ENCODE results near the gene SGK2.

The SGK2 gene

GRCh38 chr20:43564455-43564854 is 5.6 kb downstream of the SGK2 start:
- no peak overlapping the region for H3K4me3 ChIP-seq
- no peak for DNase-seq (ENCODE audit: low read depth, low spot score)
- no peak for TF ChIP-seq EZH2 (IDR thresholded peaks at IDR 0.05)
- no peak for TF ChIP-seq FOXP2 (optimal IDR thresholded peaks at IDR 0.05; ENCODE audit: control extremely low read depth, extremely low read length, insufficient read depth)
- no peak for TF ChIP-seq POLR2AphosphoS5 (IDR thresholded peaks at IDR 0.05; ENCODE audit: borderline replicate concordance, low read depth, low read length)
- H3K9ac ChIP-seq (ENCODE audit: insufficient read length): no peak overlapping the region
- no peaks in the 10 kb centered on the region for H3K9me3 ChIP-seq (ENCODE audit: low read depth, low read length)
- no peaks in the 10 kb centered on the region for H3K36me3 ChIP-seq (ENCODE audit: insufficient read depth, low read length)
- no peak overlapping the region for H3K27ac ChIP-seq

GRCh38 chr20:43564993-43565757 is 6.3 kb downstream of the SGK2 start:
- Histone ChIP-seq H3K9me3 (ENCODE audit: low read depth, low read length) (no peaks in the 10 kb centered on the region), H3K4me3 (no peak overlapping the region), H3K9ac (ENCODE audit: insufficient read length) (no peak overlapping the region), H3K27ac (no peak overlapping the region), H3K36me3 (ENCODE audit: insufficient read depth, low read length) (no peaks in the 10 kb centered on the region)
- no peak for TF ChIP-seq FOXP2 (optimal IDR thresholded peaks at IDR 0.05; ENCODE audit: control extremely low read depth, extremely low read length, insufficient read depth)
- no peak for TF ChIP-seq EZH2 (IDR thresholded peaks at IDR 0.05)
- no peak for TF ChIP-seq POLR2AphosphoS5 (IDR thresholded peaks at IDR 0.05; ENCODE audit: borderline replicate concordance, low read depth, low read length)
- DNase-seq (ENCODE audit: low read depth, low spot score): no peak

GRCh38 chr20:43565758-43566104 is 6.9 kb downstream of the SGK2 start:
- Histone ChIP-seq H3K9ac (ENCODE audit: insufficient read length) (no peak overlapping the region), H3K4me3 (no peak overlapping the region), H3K36me3 (ENCODE audit: insufficient read depth, low read length) (no peaks in the 10 kb centered on the region), H3K9me3 (ENCODE audit: low read depth, low read length) (no peaks in the 10 kb centered on the region), H3K27ac (no peak overlapping the region)
- DNase-seq (ENCODE audit: low read depth, low spot score): no peak
- TF ChIP-seq FOXP2 (optimal IDR thresholded peaks at IDR 0.05; ENCODE audit: control extremely low read depth, extremely low read length, insufficient read depth) (no peak), POLR2AphosphoS5 (IDR thresholded peaks at IDR 0.05; ENCODE audit: borderline replicate concordance, low read depth, low read length) (no peak), EZH2 (IDR thresholded peaks at IDR 0.05) (no peak)

DNA sequence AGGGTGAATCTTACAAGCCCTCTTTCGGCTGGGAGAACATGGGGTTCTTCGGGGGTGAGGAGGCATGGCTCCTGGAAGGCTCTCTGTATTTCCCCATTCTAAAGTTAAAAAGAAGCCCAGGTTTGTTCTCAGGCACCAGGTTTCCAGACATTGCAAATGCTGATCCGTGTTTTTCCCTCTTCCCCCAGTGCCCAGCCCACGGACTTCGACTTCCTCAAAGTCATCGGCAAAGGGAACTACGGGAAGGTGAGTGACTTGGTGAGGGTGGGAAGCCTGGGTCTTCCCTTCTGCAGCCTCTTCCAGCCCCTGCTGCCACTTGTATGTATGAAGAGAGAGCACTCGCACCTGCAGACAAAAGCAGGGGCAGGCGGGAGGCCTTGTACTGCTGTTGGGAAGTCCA is 8.7 kb downstream of the SGK2 start:
- TF ChIP-seq FOXP2 (optimal IDR thresholded peaks at IDR 0.05; ENCODE audit: control extremely low read depth, extremely low read length, insufficient read depth) (no peak), POLR2AphosphoS5 (IDR thresholded peaks at IDR 0.05; ENCODE audit: borderline replicate concordance, low read depth, low read length) (no peak), EZH2 (IDR thresholded peaks at IDR 0.05) (no peak)
- Histone ChIP-seq H3K9me3 (ENCODE audit: low read depth, low read length) (no peaks in the 10 kb centered on the region), H3K36me3 (ENCODE audit: insufficient read depth, low read length) (no peaks in the 10 kb centered on the region), H3K27ac (no peak overlapping the region), H3K4me3 (no peak overlapping the region), H3K9ac (ENCODE audit: insufficient read length) (no peak overlapping the region)
- no peak for DNase-seq (ENCODE audit: low read depth, low spot score)

GRCh38 chr20:43568706-43569105 is 9.9 kb downstream of the SGK2 start:
- no peak overlapping the region for H3K27ac ChIP-seq
- no peak overlapping the region for H3K9ac ChIP-seq (ENCODE audit: insufficient read length)
- no peak for TF ChIP-seq EZH2 (IDR thresholded peaks at IDR 0.05)
- no peak for TF ChIP-seq FOXP2 (optimal IDR thresholded peaks at IDR 0.05; ENCODE audit: control extremely low read depth, extremely low read length, insufficient read depth)
- no peak for TF ChIP-seq POLR2AphosphoS5 (IDR thresholded peaks at IDR 0.05; ENCODE audit: borderline replicate concordance, low read depth, low read length)
- DNase-seq (ENCODE audit: low read depth, low spot score): no peak
- H3K36me3 ChIP-seq (ENCODE audit: insufficient read depth, low read length): no peaks in the 10 kb centered on the region
- H3K4me3 ChIP-seq: no peak overlapping the region
- no peaks in the 10 kb centered on the region for H3K9me3 ChIP-seq (ENCODE audit: low read depth, low read length)

DNA sequence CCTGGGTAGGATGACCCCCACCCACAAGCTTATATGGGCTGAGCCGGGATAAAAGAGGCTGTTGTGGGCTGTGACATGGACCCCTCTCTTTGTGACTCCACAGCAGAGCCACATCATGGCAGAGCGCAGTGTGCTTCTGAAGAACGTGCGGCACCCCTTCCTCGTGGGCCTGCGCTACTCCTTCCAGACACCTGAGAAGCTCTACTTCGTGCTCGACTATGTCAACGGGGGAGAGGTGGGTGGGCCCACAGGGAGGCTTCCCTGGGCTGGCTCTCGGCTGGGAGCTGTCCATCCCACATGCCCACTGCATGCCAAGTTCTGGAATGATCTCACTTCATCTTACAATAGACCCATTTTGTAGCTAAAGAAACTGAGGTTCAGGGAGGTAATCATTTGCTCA is 10.5 kb downstream of the SGK2 start:
- no peak overlapping the region for H3K27ac ChIP-seq
- DNase-seq (ENCODE audit: low read depth, low spot score): no peak
- H3K36me3 ChIP-seq (ENCODE audit: insufficient read depth, low read length): no peaks in the 10 kb centered on the region
- H3K4me3 ChIP-seq: no peak overlapping the region
- no peak for TF ChIP-seq POLR2AphosphoS5 (IDR thresholded peaks at IDR 0.05; ENCODE audit: borderline replicate concordance, low read depth, low read length)
- TF ChIP-seq FOXP2 (optimal IDR thresholded peaks at IDR 0.05; ENCODE audit: control extremely low read depth, extremely low read length, insufficient read depth): no peak
- no peak for TF ChIP-seq EZH2 (IDR thresholded peaks at IDR 0.05)
- no peak overlapping the region for H3K9ac ChIP-seq (ENCODE audit: insufficient read length)
- H3K9me3 ChIP-seq (ENCODE audit: low read depth, low read length): no peaks in the 10 kb centered on the region

DNA sequence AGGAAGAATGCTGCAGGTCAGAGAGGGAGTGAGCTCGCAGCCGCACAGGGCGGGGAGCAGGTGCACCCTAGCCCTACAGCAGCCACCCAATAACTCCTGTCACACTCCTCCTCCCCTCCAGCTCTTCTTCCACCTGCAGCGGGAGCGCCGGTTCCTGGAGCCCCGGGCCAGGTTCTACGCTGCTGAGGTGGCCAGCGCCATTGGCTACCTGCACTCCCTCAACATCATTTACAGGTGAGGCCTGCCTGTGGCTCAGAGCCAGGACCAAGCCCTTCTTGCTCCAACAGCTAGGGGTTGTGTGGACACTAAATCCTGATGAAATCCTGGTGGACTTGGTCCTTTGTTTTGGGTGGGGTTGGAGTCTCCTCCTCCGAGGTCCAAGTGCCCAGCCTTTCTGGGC is 11.7 kb downstream of the SGK2 start:
- Histone ChIP-seq H3K9me3 (ENCODE audit: low read depth, low read length) (no peaks in the 10 kb centered on the region), H3K36me3 (ENCODE audit: insufficient read depth, low read length) (no peaks in the 10 kb centered on the region), H3K9ac (ENCODE audit: insufficient read length) (no peak overlapping the region), H3K27ac (no peak overlapping the region), H3K4me3 (no peak overlapping the region)
- DNase-seq (ENCODE audit: low read depth, low spot score): no peak
- TF ChIP-seq EZH2 (IDR thresholded peaks at IDR 0.05): no peak
- no peak for TF ChIP-seq POLR2AphosphoS5 (IDR thresholded peaks at IDR 0.05; ENCODE audit: borderline replicate concordance, low read depth, low read length)
- no peak for TF ChIP-seq FOXP2 (optimal IDR thresholded peaks at IDR 0.05; ENCODE audit: control extremely low read depth, extremely low read length, insufficient read depth)

- Histone ChIP-seq H3K9ac (ENCODE audit: insufficient read length) (no peak overlapping the region), H3K9me3 (ENCODE audit: low read depth, low read length) (no peaks in the 10 kb centered on the region), H3K27ac (no peak overlapping the region), H3K36me3 (ENCODE audit: insufficient read depth, low read length) (no peaks in the 10 kb centered on the region), H3K4me3 (no peak overlapping the region)
- TF ChIP-seq EZH2 (IDR thresholded peaks at IDR 0.05) (no peak), FOXP2 (optimal IDR thresholded peaks at IDR 0.05; ENCODE audit: control extremely low read depth, extremely low read length, insufficient read depth) (no peak), POLR2AphosphoS5 (IDR thresholded peaks at IDR 0.05; ENCODE audit: borderline replicate concordance, low read depth, low read length) (no peak)
- no peak for DNase-seq (ENCODE audit: low read depth, low spot score)
Measured at GRCh38 chr20:43571310-43571709, 12.5 kb downstream of the SGK2 start.

- H3K4me3 ChIP-seq: no peak overlapping the region
- no peaks in the 10 kb centered on the region for H3K9me3 ChIP-seq (ENCODE audit: low read depth, low read length)
- no peak for DNase-seq (ENCODE audit: low read depth, low spot score)
- H3K27ac ChIP-seq: no peak overlapping the region
- no peaks in the 10 kb centered on the region for H3K36me3 ChIP-seq (ENCODE audit: insufficient read depth, low read length)
- H3K9ac ChIP-seq (ENCODE audit: insufficient read length): no peak overlapping the region
- TF ChIP-seq EZH2 (IDR thresholded peaks at IDR 0.05) (no peak), POLR2AphosphoS5 (IDR thresholded peaks at IDR 0.05; ENCODE audit: borderline replicate concordance, low read depth, low read length) (no peak), FOXP2 (optimal IDR thresholded peaks at IDR 0.05; ENCODE audit: control extremely low read depth, extremely low read length, insufficient read depth) (no peak)
Measured at GRCh38 chr20:43571771-43572170, 12.9 kb downstream of the SGK2 start.
